Measurements from ENCODE around the gene PRPSAP2. TPM values are rescaled to one million over a fixed set of nuclear protein-coding genes. Genes with fewer than 3 reads are reported as not detected.

The PRPSAP2 gene
- total and polyA plus RNA-seq, 2 of the 8 experiments (the other 6 are each of a cell fraction or from before 2014, with no cell fraction given), result 28.7 to 50.5 TPM

DNA sequence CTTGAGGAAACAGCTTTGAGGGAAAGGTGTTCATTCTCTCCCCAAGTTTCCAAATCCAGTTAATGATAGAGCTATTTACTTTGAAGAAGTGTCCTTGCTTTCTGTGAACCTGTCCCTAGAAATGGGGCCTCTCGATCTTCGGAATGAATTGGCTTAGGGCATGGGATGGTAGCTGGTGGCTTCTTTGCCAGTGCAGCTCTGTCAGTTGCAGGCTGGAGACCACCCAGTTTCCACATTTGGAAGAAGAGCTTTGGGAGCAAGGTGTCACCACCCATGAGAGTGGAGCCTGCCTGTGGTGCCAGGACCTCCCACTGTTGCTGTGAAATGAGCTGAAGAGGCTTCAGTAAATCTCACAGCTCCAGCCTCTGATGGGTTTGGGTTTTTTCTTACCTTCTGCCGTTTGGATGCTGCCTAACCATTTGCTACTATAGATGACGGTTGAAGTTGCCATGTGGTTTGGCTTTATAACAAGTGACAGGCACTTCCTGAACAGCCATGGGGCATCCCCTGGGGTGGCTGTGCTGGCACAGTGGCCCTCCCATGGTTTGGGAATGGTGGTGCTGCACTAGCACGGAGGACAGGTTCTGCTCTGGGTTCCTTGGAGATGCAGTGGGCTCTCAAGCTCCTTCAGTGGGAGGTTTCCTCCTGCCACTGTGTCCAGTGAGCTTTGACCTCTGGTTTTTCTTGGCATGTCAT, 74.6 kb downstream of the PRPSAP2 start:
- H3K79me1 ChIP-seq (ENCODE audit: low read depth, low read length), result no peaks in the 10 kb centered on the region
- ChIA-PET POLR2A (ENCODE audit: partially characterized antibody) (interaction anchor here (0.8 to 1.4 kb wide), 5 partner anchors 9 to 74 kb away, joined by 3 to 4 read pairs (median 3); no protein-coding TSS in a partner anchor), CTCF (ENCODE audit: partially characterized antibody) (interaction anchor here (1.2 to 1.6 kb wide), 3 partner anchors 20 to 29 kb away, joined by 3 to 4 read pairs (median 4); partner anchors contain the start of gene SLC5A10)
- H3K18ac ChIP-seq (ENCODE audit: extremely low read depth, low read length), result no peak overlapping the region
- no peak overlapping the region for H3K4ac ChIP-seq (replicated peaks; ENCODE audit: insufficient read length, low read depth, low read length)
- H3K4me3 ChIP-seq (ENCODE audit: extremely low read depth in 1 of 4, insufficient read depth in 2 of 4, low read depth in 3 of 4, low read length in 4 of 4), result no peak overlapping the region
- H3K4me2 ChIP-seq (ENCODE audit: insufficient read depth in 1 of 2, low read depth in 2 of 2, low read length in 2 of 2), result no peak overlapping the region
- no peak overlapping the region for H4K5ac ChIP-seq (ENCODE audit: insufficient read length, low read depth, low read length)
- no peak overlapping the region for H4K91ac ChIP-seq (replicated peaks; ENCODE audit: insufficient read length, low read length)
- H3K79me2 ChIP-seq (ENCODE audit: control insufficient read depth in 1 of 2, insufficient read depth in 2 of 2, low read length in 2 of 2), result no peaks in the 10 kb centered on the region
- no peak overlapping the region for H2AFZ ChIP-seq (ENCODE audit: low read length)
- H3K9ac ChIP-seq (replicated peaks in 1 of 4; ENCODE audit: extremely low read depth in 1 of 4, low read depth in 3 of 4, low read length in 3 of 4), result no peak overlapping the region
- no peak overlapping the region for H2BK5ac ChIP-seq (ENCODE audit: low read depth, low read length)
- no peaks in the 10 kb centered on the region for H3K23me2 ChIP-seq (ENCODE audit: low read depth, low read length)
- H3K56ac ChIP-seq (replicated peaks; ENCODE audit: insufficient read length, low read depth, low read length), result no peak overlapping the region
- no peak overlapping the region for H2BK12ac ChIP-seq (ENCODE audit: low read depth, low read length)
- WGBS, 2 experiments (ENCODE audit: extremely low coverage in 1 of 2, insufficient coverage in 1 of 2, insufficient read length in 1 of 2, insufficient replicate concordance in 2 of 2, low coverage in 1 of 2, low lambda C conversion rate in 2 of 2, missing lambda C conversion rate in 1 of 2), result 93% methylated on average over 5 of the region's 5 CpGs; no CpG with 5 or more reads in 1 of the 2 experiments
- H3K4me1 ChIP-seq (replicated peaks in 1 of 4; ENCODE audit: control insufficient read depth in 3 of 4, insufficient read depth in 4 of 4, low read length in 3 of 4), result no peaks in the 10 kb centered on the region
- DNase-seq (ENCODE audit: low read depth in 1 of 2, low spot score in 2 of 2), result no peak
- no peaks in the 10 kb centered on the region for H3K27me3 ChIP-seq (replicated peaks in 1 of 4; ENCODE audit: control insufficient read depth in 3 of 4, extremely low read depth in 1 of 4, insufficient read depth in 3 of 4, low read length in 3 of 4)
- no peak overlapping the region for H2BK120ac ChIP-seq (replicated peaks; ENCODE audit: low read depth, low read length)
- peaks cover 3 to 21% (median 13%) of the 10 kb centered on the region in 4 experiments; a peak in 5 of 8 replicates for H3K36me3 ChIP-seq (ENCODE audit: control insufficient read depth in 2 of 4, insufficient read depth in 4 of 4, low read length in 3 of 4)
- no peaks in the 10 kb centered on the region for H4K20me1 ChIP-seq (replicated peaks in 1 of 2; ENCODE audit: control insufficient read depth in 1 of 2, insufficient read depth in 2 of 2, low read length in 2 of 2)
- no peak overlapping the region for H3K23ac ChIP-seq (ENCODE audit: insufficient read length)
- H4K8ac ChIP-seq (ENCODE audit: extremely low read depth, insufficient read depth, low read length), result no peak overlapping the region
- H3K14ac ChIP-seq (ENCODE audit: insufficient read length), result no peak overlapping the region
- FAIRE-seq, result no peak
- no peak overlapping the region for H2BK20ac ChIP-seq (ENCODE audit: low read length)
- H2AK5ac ChIP-seq (ENCODE audit: low read depth, low read length), result no peak overlapping the region
- no peaks in the 10 kb centered on the region for H3K9me3 ChIP-seq (ENCODE audit: insufficient read depth in 2 of 2, low read depth in 1 of 2, low read length in 1 of 2)
- no peak overlapping the region for H3K27ac ChIP-seq (ENCODE audit: low read depth, low read length)
- H2BK15ac ChIP-seq (ENCODE audit: low read length), result no peak overlapping the region
- no peak for TF ChIP-seq RXRA (IDR thresholded peaks at IDR 0.05; ENCODE audit: insufficient read depth, low read depth, low read length)
- TF ChIP-seq TCF12 (IDR thresholded peaks at IDR 0.05; ENCODE audit: low read depth, low read length), result no peak
- TF ChIP-seq PHF8 (conservative IDR thresholded peaks at IDR 0.05; ENCODE audit: low read depth, low read length), result no peak
- TF ChIP-seq E2F6 (IDR thresholded peaks at IDR 0.05), result no peak
- TF ChIP-seq KDM4A (IDR thresholded peaks at IDR 0.05; ENCODE audit: low read depth, low read length, severe bottlenecking), result no peak
- no peak for TF ChIP-seq ASH2L (IDR thresholded peaks at IDR 0.05; ENCODE audit: low read length)
- no peak for TF ChIP-seq CTCF (IDR thresholded peaks at IDR 0.05; ENCODE audit: control extremely low read depth in 1 of 3, insufficient read depth in 1 of 3, low read depth in 1 of 3, low read length in 3 of 3)
- no peak for TF ChIP-seq CHD2 (IDR thresholded peaks at IDR 0.05; ENCODE audit: low read length)
- TF ChIP-seq TAF7 (optimal IDR thresholded peaks at IDR 0.05; ENCODE audit: borderline replicate concordance, low read depth, low read length), result no peak

All from H1 (cell line).